Astrocyte of the spinal cord (primary cell): Measurements from ENCODE around the gene TMEM82.

Source experiments
- DNase-seq: peaks from one replicate; pipeline ENCODE4 v3.0.0; 2011; ENCODE audit warnings: low read depth, low spot score
- H3K4me3 ChIP-seq: 2 replicates; pipeline ENCODE4 v1.5.1; 2011; ENCODE audit warnings: low read depth, mild to moderate bottlenecking, low read length, moderate library complexity
- in situ Hi-C: cut with HindIII; loops from 2 replicates; pipeline ENCODE4 v1.10.0; 2017; ENCODE audit warnings: low sequenced_read_pairs
- TF ChIP-seq, protein P1 (sequence below): IDR thresholded peaks from 2 replicates; pipeline ENCODE4 v1.5.1; 2012; ENCODE audit warnings: low read depth, mild to moderate bottlenecking, low read length, inconsistent platforms

TMEM82 gene

DNA sequence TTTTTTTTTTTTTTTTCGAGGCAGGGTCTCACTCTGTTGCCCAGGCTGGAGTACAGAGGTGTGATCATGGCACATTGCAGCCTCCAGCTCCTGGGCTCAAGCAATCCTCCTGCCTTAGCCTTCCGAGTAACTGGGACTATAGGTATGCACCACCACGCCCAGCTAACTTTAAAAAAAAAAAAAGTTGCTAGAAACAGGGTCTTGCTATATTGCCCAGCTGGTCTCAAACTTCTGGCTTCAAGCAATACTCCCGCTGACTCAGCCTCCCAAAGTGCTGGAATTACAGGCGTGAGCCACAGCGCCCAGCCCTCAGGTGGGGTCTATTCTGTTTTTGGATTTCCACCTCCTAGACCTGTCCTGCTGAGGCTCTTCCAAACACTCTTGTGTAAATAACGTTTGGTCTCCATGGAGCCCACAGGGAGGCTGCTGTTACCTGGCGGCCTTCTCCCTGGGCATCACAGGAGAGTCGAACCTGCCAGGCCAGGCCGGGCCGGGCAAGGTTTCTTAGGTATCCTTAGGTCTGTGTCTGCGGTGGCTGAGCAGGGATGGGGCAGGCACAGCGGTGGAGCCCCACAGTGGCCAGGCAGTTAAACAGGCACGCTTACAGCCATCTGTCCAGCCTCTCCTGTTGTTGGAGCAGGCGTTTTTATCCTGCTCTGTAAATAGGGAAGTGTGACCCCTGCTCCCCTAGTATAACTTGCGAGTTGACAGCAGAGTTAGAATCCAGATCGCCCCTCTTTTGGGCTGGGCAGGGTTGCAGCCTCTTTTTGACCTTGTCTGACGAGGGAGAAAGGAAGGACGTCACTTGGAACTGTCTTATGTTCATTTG lies 39.4 kb upstream of the TMEM82 start:
- in situ Hi-C loops: no loop called here
- TF ChIP-seq, protein P1, sequence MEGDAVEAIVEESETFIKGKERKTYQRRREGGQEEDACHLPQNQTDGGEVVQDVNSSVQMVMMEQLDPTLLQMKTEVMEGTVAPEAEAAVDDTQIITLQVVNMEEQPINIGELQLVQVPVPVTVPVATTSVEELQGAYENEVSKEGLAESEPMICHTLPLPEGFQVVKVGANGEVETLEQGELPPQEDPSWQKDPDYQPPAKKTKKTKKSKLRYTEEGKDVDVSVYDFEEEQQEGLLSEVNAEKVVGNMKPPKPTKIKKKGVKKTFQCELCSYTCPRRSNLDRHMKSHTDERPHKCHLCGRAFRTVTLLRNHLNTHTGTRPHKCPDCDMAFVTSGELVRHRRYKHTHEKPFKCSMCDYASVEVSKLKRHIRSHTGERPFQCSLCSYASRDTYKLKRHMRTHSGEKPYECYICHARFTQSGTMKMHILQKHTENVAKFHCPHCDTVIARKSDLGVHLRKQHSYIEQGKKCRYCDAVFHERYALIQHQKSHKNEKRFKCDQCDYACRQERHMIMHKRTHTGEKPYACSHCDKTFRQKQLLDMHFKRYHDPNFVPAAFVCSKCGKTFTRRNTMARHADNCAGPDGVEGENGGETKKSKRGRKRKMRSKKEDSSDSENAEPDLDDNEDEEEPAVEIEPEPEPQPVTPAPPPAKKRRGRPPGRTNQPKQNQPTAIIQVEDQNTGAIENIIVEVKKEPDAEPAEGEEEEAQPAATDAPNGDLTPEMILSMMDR: peak; percentile 30
- no peak for DNase-seq
- no peak overlapping the region for H3K4me3 ChIP-seq

DNA sequence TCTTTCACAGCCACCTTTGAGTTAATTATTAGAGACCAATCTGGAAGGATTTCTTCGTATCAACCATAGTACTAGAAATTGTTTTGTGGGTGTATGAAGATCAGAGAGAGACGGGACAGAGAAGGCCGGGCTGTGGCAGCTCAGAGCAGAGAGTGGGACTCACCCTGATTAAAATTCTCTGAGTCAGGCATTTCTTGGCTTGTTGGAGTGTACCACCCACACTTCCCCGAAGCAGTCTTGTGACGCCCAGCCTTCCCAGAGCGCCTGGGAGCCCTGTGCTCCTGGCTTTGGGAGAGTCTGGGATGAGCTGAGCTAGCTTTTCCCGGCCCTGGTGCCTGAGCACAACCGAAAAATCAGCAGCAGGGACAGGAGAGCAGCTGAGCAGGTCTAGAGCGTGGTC lies 38.7 kb upstream of the TMEM82 start:
- TF ChIP-seq, protein P1: no peak
- no peak overlapping the region for H3K4me3 ChIP-seq
- DNase-seq: peak; percentile 87
- in situ Hi-C loops: no loop called here

DNA sequence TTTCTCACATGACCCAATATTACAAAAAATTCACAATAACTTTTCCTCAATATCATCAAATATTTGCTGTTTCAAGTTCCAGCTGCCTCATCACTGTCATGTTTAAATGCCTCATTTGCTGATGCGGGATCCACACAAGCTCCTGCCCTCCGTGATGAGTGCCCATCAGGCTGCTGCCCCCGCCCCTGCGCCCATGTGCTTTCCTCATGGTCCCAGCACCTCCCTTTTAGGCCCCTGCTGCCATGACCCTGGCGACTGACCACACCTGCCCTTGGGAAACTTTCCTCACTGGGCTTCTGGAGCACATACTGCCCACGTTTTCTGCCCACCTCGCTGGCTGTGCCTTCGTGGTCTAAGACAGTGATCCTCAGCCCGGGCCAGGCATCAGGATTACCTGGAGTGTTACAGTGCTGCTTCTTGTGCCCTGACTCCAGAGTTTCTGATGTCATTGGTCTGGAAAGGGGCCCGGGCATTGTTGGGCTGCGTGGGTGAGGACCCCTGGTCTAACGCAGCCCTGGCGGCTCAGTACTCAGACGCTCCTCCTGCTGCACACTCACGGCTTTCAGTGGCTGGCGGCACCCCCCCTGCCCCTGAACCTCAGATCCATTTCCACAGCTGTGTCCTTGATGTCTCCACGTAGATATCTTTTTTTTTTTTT lies 37.6 kb upstream of the TMEM82 start:
- no peak overlapping the region for H3K4me3 ChIP-seq
- no peak for DNase-seq
- in situ Hi-C loops: no loop called here
- TF ChIP-seq, protein P1: no peak

DNA sequence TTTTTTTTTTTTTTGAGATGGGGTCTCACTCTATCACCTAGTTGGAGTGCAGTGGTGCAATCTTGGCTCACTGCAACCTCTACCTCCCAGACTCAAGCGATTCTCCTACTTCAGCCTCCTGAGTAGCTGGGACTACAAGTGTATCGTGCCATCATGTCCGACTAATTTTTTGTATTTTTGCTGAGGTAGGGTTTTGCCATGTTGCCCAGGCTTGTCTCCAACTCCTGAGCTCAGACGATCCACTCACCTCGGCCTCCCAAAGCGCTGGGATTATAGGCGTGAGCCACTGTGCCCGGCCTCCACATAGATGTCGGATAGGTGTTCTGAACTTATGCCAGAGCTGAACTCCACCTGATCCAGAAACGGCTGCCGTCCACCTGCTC lies 37.1 kb upstream of the TMEM82 start:
- in situ Hi-C loops: no loop called here
- no peak overlapping the region for H3K4me3 ChIP-seq
- TF ChIP-seq, protein P1: no peak
- no peak for DNase-seq

DNA sequence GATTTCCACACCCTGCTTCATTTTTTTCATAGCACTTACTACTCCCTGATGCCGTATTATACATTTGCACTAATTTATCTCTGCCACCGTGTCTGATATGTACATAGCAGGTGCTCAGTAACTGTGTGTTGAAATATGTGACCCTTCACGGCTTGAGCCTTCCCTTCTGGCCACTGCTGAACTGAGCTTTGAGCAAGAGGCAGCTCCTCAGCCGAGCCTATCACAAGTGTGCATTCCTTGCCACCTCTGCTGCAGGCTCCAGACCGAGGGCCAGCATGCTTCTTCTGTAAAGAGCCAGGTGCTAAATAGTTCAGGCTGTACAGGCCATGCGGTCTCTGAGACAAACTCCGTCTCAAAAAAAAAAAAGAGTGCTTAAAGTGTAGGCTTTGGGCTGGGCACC lies 35.5 kb upstream of the TMEM82 start:
- no peak overlapping the region for H3K4me3 ChIP-seq
- no peak for DNase-seq
- in situ Hi-C loops: no loop called here
- TF ChIP-seq, protein P1: no peak

DNA sequence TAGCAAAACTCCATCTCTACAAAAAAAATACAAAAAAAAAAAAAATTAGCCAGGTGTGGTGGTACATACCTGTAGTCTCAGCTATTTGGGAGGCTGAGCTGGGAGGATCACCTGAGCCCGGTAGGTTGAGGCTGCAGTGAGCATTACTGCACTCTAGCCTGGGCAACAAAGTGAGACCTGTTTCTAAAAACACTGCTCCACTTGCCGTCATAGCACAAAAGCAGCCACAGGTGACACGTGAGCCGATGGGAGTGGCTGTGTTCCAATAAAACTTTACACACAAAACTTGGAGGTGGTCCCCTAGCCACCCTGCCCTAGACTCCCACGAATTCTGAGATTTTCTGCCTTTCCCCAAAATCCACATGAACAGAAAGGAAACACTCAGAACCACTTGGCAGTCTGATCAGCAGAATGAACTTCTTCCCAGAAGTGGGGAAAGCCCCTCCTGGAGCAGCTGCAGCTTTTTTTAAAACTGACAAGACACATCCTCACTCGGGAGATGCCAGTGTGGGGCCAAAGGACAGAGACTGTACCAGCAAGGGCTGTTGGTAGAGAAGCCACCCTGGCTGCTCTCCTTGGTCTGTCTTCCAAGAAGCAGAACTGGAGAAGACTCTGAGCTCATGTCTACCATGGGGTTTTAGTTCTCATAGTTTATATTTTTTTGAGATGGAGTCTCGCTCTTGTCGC lies 34.9 kb upstream of the TMEM82 start:
- no peak overlapping the region for H3K4me3 ChIP-seq
- no peak for DNase-seq
- in situ Hi-C loops: no loop called here
- TF ChIP-seq, protein P1: no peak
